Right hindlimb (tissue), 1 donor: Measurements from ENCODE around the gene RNLS.

Source experiments
- DNase-seq: peaks from one replicate; pipeline ENCODE4 v3.0.0-alpha.2; 2018

The RNLS gene

DNA sequence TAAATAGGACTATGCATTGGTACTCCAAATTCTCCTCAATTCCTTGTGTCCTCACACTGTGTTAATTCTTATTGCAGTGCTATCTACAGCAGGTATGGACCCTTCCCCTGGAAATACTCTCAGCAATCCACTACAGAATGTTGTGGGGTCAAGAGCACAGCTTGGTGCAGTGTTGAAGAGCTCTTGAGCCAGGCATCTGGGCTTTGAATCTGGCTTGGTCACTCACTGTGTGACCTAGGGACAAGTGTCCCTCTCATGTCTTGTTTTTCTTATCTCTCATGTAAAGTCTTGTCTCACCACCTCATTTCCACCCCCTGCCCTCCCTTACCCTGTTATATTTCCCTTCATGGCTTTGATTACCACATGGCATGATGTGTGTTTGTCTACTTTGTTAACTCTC lies 159.4 kb downstream of the RNLS start:
- no peak for DNase-seq

DNA sequence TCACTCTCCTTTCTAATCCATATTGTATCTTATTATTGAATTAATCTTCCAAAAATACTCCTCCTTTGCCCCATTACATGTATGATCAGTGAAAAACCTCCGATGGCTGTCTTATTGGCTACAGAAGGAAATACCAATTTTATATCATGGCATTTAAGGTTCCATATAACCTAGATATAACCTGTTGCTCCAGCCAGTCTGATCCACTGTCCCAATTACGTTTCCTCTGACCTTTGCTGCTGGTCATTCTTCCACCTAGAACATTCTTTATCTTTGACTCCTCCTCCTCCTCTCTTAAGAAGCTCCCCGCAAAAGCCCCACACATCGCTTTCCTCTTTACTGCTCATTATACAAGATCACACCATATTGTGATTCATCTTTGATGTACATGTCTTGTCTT lies 161.5 kb downstream of the RNLS start:
- no peak for DNase-seq

GRCh38 chr10:88418871-88419270 lies 164.2 kb downstream of the RNLS start:
- DNase-seq, result no peak

GRCh38 chr10:88417387-88418030 lies 165.6 kb downstream of the RNLS start:
- no peak for DNase-seq

GRCh38 chr10:88416801-88417200 lies 166.3 kb downstream of the RNLS start:
- DNase-seq, result no peak

DNA sequence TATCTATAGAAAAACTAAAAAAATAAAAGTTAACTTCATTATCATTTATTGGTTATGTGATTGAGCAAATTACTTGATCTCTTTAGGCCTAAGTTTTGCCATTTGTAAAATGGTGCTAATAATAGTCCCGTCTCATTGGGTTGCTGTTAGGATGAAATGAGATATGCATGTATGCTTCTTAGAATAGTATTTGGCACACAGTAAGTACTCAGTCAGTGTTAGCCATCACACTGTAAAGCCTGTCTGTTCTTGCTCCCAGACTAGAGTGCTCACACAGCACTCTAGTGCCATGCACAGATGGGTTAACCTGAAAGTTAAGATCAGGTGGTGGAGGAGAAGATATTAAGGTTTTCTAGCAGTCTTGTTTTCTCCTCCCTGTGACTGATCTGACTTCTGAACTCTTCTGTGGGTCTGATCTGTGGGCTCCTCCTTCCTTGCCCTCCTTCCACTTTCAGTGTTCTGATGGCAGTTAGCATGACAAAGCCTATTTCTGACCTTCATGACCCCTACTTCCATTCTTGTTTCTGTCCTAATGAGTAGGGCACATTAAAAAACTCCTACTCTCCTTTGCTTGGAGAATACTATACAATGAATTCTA lies 167.5 kb downstream of the RNLS start:
- no peak for DNase-seq

GRCh38 chr10:88413412-88413811 lies 169.7 kb downstream of the RNLS start:
- DNase-seq, result no peak

DNA sequence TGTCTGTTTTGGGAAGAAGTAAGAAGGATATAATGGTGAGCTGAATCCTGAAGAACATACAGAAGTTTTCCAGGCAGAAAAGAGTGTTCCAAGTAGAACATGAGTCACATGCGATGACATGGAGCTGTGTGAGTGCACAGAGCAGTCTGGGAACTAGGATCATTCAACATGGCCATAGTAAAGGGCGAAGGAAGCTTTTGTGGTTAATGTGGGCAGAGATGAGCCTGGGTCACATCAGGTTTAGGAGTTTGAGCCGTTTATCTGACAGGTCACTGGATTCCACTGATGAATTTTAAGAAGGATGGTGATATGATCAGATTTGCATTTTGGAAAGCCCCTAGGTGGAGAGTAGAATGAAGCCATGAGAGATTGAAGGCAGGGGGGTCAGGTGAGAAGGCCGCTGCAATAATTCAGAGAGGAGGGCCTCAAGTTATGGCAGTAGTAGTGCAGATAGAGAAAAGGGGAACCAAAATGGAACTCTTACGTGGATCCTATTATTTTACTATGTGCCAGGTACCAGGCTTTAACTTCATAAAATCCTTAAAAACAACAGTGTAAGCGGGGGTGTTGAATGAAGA lies 171.3 kb downstream of the RNLS start:
- DNase-seq, result no peak

DNA sequence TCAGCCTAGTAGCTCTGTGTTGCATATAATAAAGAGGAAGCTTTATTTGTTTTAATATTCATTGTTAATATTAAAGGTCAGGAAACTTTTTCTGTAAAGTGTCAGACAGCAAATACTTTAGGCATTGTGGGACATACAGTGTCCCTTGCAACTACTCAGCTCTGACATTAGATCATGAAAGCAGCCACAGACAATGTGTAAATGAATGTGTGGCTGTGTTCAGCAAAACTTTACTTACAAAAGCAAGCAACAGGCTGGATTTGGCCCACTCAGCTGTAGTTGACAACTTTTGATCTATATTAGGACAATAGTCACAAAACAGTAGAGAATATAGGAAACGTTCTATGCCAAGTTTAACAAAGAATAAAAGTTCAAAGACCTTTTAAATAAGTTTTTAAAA lies 173.3 kb downstream of the RNLS start:
- DNase-seq, result no peak

- no peak for DNase-seq
Measured at GRCh38 chr10:88409236-88409635, 173.9 kb downstream of the RNLS start.

GRCh38 chr10:88408096-88408495 lies 175.0 kb downstream of the RNLS start:
- no peak for DNase-seq

DNA sequence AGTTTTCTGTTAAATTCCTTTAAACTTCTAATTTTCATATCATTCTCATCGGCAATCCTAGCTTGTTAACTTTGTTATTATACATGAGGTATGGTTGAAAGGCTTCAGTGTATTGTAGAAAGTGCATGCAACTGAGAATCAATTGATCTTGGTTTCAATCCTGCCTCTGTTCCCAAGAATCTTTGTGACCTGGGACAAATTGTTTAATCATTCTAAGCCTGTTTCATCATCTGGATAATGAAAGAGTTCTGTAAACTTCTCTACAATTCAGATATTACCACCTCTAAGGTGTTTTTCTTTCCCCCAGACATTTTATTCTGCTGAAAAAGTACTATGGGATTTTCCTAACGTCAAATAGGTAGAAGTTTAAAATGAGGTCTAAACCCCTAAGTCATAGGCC lies 179.0 kb downstream of the RNLS start:
- DNase-seq, result no peak

- DNase-seq, result no peak
Measured at GRCh38 chr10:88401671-88402347, 181.3 kb downstream of the RNLS start.

DNA sequence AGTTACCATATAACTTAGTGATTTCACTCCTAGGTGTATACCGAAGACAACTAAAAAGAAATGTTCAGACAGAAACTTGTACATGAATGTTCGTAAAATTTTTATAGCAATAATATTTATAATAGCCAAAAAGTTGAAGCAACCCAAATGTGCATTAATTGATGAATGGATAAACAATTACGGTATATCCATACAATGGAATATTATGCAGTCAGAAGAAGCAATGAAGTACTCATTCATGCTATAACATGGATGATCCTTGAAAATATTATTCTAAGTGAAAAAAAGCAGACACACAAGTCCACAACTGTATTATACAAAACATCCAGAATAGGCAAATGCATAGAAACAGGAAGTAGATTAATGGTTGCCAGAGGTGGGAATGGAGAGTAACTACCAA lies 183.9 kb downstream of the RNLS start:
- DNase-seq, result no peak

DNA sequence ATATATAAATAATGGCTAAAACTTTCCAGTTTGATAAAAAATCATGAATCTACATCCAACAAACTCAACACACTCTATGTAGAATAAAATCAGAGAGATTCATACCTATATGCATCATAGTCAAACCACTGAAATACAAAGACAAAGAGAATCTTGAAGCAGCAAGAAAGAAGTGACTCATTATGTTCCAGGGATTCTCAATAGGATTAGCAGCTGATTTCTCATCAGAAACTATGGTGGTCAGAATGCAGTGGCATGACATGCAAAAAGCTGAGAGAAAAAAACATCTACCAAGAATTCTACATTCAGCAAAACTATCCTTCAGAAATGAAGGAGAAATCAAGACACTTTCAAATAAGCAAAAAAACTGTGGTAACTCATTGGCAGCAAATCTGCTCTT lies 187.4 kb downstream of the RNLS start:
- DNase-seq, result no peak

- no peak for DNase-seq
Measured at GRCh38 chr10:88392222-88392621, 190.9 kb downstream of the RNLS start.

GRCh38 chr10:88390041-88390440 lies 193.1 kb downstream of the RNLS start:
- no peak for DNase-seq

- DNase-seq, result peak; percentile 25
Measured at GRCh38 chr10:88389456-88389855, 193.7 kb downstream of the RNLS start.

- no peak for DNase-seq
Measured at GRCh38 chr10:88388324-88388723, 194.8 kb downstream of the RNLS start.

DNA sequence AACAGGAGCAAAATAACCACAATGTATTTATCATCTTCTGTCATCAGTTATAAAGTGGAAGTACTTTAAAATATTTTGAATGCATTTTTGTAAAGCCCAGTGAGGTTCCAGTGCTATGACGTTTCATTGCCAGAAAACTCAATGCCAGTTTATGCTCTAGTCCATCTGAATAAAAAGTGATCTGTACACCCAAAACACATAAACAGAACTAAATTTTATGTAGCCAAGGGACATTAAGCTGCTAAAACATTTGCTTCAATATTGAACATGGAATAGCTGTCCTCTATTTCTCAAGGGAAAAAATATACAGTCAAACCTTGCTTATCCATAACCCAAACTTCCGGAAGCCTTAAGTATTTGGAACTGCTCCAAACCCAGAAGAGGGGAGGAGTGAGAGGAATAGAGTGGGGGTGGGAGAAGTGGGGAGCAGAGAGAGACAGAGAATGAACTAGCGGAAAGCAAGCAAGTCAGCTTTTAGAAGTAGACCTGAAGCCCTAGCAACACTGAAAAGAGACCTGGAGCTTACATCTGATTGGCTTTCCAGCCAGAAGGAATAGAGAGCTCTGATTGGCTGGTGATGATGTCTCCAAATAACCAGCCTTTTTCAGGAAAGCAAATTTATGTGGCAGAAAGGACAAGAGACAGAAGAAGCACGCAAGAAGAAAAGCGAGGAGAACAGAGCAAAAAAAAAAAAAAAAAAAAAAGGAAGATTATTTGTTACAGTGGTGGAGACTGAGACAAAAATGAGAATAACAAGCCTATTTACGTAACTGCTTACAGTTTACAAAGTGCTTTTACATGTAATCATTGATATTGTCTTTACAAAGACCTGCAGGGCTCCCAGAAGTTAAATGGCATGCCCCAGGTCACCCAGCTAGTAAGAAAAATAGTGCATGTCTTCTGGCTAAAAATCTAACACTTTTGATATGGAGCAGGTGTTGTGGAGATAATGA lies 196.0 kb downstream of the RNLS start:
- DNase-seq, result peak; percentile 62

GRCh38 chr10:88386204-88386788 lies 196.8 kb downstream of the RNLS start:
- DNase-seq, result no peak

GRCh38 chr10:88385601-88386203 lies 197.4 kb downstream of the RNLS start:
- no peak for DNase-seq
